EH (cell line): ENCODE data around the gene RBFA.
"Not testable (repeated sequence)": the region's sequence is repeated elsewhere in the genome, so short reads cannot be mapped to it uniquely, and the experiment has no call there.

Experiments used
- DNase-seq: peaks from one replicate; pipeline ENCODE4 v3.0.0-alpha.2; 2015; ENCODE audit warnings: low read depth

The RBFA gene, protein sequence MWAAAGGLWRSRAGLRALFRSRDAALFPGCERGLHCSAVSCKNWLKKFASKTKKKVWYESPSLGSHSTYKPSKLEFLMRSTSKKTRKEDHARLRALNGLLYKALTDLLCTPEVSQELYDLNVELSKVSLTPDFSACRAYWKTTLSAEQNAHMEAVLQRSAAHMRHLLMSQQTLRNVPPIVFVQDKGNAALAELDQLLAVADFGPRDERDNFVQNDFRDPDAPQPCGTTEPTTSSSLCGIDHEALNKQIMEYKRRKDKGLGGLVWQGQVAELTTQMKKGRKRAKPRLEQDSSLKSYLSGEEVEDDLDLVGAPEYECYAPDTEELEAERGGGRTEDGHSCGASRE

GRCh38 chr18:80034068-80034851, at the start of gene RBFA:
Gene RBFA (plus strand): TSS chr18:80034434. CDS start chr18:80034496, 62 bp downstream.
- DNase-seq: peak; percentile 98

DNA sequence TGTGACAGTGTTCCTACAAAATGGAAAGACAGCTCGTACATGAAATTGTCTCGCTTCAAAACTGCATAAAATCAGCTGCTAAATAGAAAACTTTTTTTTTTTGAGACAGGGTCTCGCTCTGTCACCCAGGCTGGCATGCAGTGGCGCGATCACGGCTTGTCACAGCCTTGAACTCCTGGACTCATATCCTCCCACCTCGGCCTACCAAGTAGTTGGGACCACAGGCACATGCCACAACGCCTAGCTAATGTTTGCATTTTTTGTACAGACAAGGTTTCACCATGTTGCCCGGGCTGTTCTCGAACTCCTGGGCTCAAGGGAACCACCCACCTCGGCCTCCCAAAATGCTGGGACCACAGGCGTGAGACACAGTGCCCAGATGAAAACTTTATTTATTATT, 49.1 kb upstream of the RBFA start:
- no peak for DNase-seq

GRCh38 chr18:79986726-79987125, 47.5 kb upstream of the RBFA start:
- peak; percentile 9 for DNase-seq

GRCh38 chr18:79987566-79987965, 46.7 kb upstream of the RBFA start:
- DNase-seq: peak; percentile 19

DNA sequence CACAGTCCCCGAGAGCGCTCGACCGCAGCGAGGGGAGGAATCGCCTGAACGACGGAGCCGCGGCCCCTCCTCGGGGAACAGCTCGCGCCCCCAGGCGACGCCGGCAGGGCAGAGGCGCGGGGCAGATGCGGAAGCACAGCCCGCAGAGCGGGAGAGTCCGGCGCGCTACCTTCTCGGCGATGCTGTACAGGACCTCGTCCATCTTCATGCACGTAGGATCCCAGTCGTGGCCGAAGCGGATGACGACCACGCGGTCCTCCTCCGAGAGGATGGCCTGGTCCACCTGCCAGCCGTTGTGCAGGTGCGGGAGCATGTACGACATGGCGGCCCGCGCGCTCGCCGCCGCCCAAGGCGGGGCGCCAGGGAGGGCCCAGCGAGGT, 46.2 kb upstream of the RBFA start:
- DNase-seq: peak; percentile 52

- DNase-seq: peak; percentile 84
Measured at GRCh38 chr18:79988451-79989194, 45.6 kb upstream of the RBFA start, which contains the start of gene TXNL4A. Gene TXNL4A (minus strand): TSS chr18:79988563. CDS start chr18:79988392, 171 bp downstream.

GRCh38 chr18:79989195-79989497, 45.1 kb upstream of the RBFA start:
- no peak for DNase-seq

GRCh38 chr18:79991494-79991893, 42.7 kb upstream of the RBFA start:
- peak; percentile 4 for DNase-seq

DNA sequence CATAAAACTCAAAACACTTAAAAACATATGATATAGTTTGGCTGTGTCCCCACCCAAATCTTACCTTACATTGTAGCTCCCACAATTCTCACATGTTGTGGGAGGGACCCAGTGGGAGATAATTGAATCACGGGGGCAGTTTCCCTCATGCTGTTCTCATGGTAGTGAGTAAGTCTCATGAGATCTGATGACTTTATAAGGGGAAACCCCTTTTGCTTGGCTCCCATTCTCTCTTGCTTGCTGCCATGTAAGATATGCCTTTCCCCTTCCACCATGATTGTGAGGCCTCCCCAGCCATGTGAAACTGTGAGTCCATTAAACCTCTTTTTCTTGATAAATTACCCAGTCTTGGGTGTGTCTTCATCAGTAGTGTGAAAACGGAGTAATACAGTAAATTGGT, 34.5 kb upstream of the RBFA start:
- not testable (repeated sequence) for DNase-seq

DNA sequence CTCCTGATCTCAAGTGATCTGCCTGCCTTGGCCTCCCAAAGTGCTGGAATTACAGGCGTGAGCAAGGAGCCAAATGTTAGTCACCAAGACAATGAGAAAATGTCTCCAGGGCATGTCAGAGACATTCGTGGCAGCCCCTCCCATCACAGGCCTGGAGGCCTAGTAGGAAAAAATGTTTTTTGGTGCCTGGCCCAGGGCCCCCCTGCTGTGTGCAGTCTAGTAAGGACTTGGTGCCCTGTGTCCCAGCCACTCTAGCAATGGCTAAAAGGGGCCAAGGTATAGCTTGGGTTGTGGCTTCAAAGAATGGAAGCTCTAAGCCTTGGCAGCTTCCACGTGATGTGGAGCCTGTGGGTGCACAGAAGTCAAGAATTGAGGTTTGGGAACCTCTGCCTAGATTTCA, 33.4 kb upstream of the RBFA start:
- no peak for DNase-seq

DNA sequence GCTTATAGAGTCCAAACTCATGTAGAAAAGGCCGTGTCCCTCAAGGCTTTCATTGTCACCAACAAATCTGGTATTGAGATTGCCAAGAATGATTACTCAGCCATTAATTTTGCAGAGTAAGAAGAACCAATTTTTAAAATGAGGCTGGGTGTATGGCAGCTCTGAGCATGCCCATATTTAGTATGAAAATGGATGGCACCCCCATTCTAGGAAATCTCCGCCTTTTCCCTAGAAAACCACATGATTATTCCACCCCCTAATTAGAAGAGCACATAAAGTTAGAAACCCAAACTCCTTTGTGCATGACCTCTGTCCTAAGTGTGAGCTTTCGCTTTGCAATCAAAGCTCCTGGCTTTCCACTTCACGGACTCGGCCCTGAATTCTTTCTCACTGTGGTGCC, 31.8 kb upstream of the RBFA start:
- peak; percentile 5 for DNase-seq

DNA sequence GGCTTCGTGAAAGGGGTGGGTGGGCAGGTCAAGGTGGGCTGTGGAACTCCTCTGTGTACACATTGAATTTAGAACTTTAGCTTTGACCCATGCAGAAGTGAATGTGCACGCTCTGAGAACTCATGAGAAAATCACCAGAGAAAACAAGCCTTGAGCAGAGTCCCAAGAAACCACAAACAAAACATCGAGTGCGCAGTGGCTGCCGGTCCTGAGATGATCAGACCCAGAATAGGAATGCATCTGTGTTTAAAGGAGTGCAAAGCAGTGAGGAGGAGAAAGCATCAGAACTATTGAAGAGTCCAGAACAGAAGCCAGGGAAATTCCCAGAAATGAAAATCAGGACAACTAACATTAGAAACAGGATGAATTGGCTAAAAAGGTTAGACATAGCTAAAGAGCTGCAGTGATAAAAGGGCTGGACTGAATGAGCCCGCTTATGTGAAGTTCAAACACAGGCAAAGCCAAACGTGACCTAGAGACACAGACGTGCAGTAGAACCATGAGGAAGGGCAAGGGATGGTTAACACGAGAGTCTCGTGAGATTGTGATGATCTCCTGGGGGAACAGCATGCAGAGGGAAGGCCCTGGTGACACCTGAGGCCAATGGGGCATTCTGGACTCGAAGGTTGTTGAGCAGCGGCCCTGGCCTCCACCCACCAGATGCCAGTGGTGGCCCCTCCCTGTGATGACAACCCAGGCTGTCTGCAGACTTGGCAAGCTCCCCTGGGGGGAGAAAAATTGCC, 29.5 kb upstream of the RBFA start:
- DNase-seq: no peak

DNA sequence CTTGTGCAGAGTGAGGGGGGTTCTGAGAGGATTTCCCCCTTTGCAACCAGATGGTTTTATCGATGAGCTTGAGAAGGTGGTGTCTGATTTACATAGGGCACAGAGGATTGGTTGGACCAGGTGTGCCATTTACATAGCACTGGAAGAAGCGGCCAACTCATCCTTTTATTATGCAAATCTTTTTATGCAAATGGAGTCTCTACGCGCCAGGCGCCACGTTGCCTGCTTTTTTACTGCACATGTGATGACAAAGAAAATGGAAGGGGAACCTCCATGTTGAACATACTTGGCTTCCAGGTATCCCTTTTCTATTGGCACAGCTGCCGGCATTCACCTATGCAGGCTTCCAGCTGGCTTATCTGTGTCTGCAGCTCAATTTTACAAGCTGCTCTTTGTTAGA, 27.5 kb upstream of the RBFA start:
- no peak for DNase-seq

DNA sequence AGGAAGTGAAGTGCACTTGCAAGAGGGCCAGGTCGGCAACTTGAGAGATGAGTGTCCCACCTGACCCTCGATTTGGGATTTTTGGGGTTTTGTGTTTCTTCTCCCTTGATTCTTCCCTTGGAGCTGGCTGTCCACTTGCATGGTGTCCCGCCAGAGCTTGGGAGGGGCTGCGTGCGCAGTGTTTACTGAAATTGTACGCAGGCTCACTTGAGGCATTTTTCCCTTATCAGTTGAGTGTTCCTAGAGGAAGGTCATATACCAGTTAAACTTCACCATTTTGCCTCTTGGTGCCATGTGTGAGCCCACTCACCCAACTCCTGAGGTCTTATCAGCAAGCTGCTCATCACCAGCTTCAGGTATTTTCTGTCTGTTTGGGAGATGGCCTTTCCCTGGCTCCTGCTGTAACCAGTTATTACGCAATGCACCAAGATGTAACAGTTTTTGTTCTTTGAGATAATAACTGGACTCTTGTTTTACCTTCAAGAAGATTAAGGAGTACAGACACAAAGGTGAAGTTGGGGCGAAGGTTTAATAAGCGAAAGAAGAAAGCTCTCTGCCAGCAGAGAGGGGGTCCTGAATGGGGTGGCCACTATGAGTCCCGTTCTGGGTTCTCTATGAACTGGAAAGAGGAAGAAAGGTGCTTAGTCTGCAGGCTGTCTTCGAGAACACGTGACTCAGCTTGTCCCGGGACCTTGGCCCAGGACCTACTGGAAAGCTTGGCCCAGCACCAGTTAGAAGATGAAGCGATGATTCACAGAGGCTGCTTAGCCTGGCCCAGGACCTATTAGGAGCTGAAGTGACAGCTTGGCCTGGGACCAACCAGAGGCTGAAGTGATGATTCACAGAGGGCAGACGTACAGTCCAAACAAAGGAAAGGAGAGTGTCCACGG, 24.3 kb upstream of the RBFA start:
- peak; percentile 99 for DNase-seq

GRCh38 chr18:80010551-80010906, 23.7 kb upstream of the RBFA start:
- DNase-seq: no peak

- DNase-seq: not testable (repeated sequence)
Measured at GRCh38 chr18:80011496-80012137, 22.6 kb upstream of the RBFA start.

DNA sequence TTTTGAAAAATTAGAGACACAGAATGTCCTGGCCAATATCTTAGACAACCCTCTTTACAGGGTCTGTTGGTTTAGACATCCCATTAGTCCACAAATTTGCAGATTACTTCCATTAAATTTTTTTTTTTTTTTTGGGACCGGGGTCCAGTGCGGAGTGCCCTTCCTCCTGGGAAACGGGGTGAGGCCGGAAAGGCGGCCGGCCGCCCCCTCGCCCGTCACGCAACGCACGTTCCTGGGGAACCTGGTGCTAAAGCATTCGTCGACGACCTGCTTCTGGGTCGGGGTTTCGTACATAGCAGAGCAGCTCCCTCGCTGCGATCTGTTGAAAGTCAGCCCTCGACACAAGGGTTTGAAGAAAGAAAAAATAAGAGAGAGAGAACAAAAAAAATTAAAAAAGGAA, 21.5 kb upstream of the RBFA start:
- DNase-seq: no peak

DNA sequence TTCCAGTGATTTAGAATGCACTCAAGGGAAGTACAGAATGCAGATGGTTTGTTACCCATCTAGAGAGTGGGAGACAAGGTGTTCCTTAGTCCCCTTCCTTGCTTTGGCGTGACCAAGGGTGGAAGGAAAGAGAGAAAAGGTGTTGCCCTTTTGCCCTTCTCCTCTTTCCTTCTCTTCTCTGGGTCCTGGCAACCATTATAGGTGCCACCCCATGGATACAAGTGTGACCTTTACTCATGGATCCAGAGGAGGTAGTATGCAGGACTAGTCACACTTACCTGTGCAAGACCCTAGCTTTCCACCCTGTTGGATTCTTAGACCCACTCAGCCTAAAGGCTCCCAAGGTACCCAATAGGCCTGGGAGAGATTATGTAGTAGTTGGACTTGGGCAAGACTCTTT, 11.6 kb upstream of the RBFA start:
- no peak for DNase-seq

DNA sequence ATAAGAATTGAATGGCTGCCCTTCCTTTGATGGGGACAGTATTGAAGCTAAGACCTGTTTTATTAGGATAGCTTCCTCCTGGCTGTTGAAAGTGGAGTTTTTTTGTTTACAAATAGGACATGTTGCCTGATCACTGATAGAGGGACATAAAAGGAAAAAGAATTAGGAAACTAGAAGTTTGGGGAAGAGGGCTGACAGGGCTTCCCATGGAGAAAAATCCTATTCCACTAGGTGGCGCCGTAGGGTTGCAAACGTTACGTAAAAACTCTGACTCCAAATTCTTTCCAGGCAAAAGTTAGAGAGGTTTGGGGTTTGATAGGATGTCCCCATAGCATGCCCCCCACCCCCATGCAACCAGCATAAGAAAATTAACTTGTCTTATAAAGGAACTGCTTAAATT, 11.1 kb upstream of the RBFA start:
- no peak for DNase-seq

DNA sequence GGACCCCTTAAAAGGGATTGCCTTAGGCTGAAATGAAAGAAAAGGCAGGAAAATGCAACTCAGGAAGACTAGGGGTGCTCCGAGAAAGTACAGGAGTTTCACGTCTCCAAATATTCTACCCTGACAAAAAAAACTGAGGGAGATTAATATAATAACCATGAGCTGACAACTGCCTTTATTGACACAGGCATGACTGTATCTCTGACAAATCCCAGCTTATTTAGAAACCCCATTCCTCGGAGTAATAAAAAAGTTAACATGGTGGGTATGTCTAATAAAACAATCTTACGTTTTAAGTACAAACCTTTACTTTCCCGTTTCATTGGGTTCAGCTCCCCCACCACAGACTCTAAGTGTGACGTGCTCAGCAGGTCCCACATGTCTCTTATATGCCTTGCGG, 7.9 kb upstream of the RBFA start:
- no peak for DNase-seq

- peak; percentile 87 for DNase-seq
Measured at GRCh38 chr18:80027719-80028118, 6.5 kb upstream of the RBFA start.
